OCI-LY7 (cell line): Measurements from ENCODE around the gene CFAP210. TPM values are rescaled to one million over a fixed set of nuclear protein-coding genes. Genes with fewer than 3 reads are reported as not detected.

ENCODE experiments used
- BruUV-seq: library from RNA; stranded (reverse); fragments of 400-500 nt; replicated peaks from 2 replicates; lab custom pipeline; 2021; lab: Mats Ljungman, UMichigan
- CTCF ChIA-PET: fragments of 300-600 bp; sonication (Branson Sonifier 250); formaldehyde crosslinking; loops from one replicate; lab custom pipeline; 2022; ENCODE audit warnings: antibody characterized with exemption; ENCODE audit not compliant: unreplicated experiment; lab: Charles Lee
- POLR2A ChIA-PET: fragments of 300-600 bp; sonication (Branson Sonifier 250); formaldehyde crosslinking; loops from one replicate; lab custom pipeline; 2022; ENCODE audit warnings: antibody characterized with exemption; lab: Charles Lee
- DNase-seq: peaks from one replicate; pipeline ENCODE4 v3.0.0-alpha.2; 2015; ENCODE audit warnings: low spot score
- H2AFZ ChIP-seq: fragments of 200-600 bp; sonication (generic), shearing (Covaris generic); 2 replicates; pipeline ENCODE4 v1.6.1; 2014; ENCODE audit warnings: mild to moderate bottlenecking, antibody characterized with exemption, low read length, moderate library complexity
- H3K27ac ChIP-seq: fragments of 200-600 bp; sonication (generic); 2 replicates; pipeline ENCODE4 v1.5.1; 2014; ENCODE audit warnings: mixed run types, low read depth, mild to moderate bottlenecking, moderate library complexity, low read length, inconsistent platforms; ENCODE audit not compliant: poor library complexity, severe bottlenecking
- H3K36me3 ChIP-seq: fragments of 200-600 bp; sonication (generic); 2 replicates; pipeline ENCODE4 v1.6.1; 2014; ENCODE audit warnings: mild to moderate bottlenecking, antibody characterized with exemption, low read length, moderate library complexity, mixed read lengths; ENCODE audit not compliant: insufficient read depth
- H3K4me1 ChIP-seq: fragments of 200-600 bp; sonication (generic); 2 replicates; pipeline ENCODE4 v1.5.1; 2014; ENCODE audit warnings: mild to moderate bottlenecking, low read length; ENCODE audit not compliant: insufficient read depth, poor library complexity, severe bottlenecking
- H3K4me2 ChIP-seq: fragments of 200-600 bp; sonication (generic); 2 replicates; pipeline ENCODE4 v1.6.1; 2014; ENCODE audit warnings: mild to moderate bottlenecking, low read length
- H3K4me3 ChIP-seq: fragments of 200-600 bp; sonication (generic); 2 replicates; pipeline ENCODE4 v1.5.1; 2014; ENCODE audit warnings: mild to moderate bottlenecking, low read depth, low read length; ENCODE audit not compliant: poor library complexity, severe bottlenecking
- H3K79me2 ChIP-seq: fragments of 200-600 bp; sonication (generic); 2 replicates; pipeline ENCODE4 v1.6.1; 2016; ENCODE audit warnings: low read depth, mild to moderate bottlenecking, low read length, moderate library complexity, mixed read lengths; ENCODE audit not compliant: insufficient read depth
- H3K9me2 ChIP-seq: fragments of 200-600 bp; sonication (generic); 2 replicates; pipeline ENCODE4 v1.6.1; 2016; ENCODE audit warnings: mild to moderate bottlenecking, low read length, mixed read lengths; ENCODE audit not compliant: insufficient read depth
- H3K9me3 ChIP-seq: fragments of 200-600 bp; sonication (generic); 2 replicates; pipeline ENCODE4 v1.6.1; 2014; ENCODE audit warnings: mild to moderate bottlenecking, mixed run types, low read length, mixed read lengths
- H4K20me1 ChIP-seq: fragments of 200-600 bp; sonication (generic); 2 replicates; pipeline ENCODE4 v1.6.1; 2014; ENCODE audit warnings: mild to moderate bottlenecking, antibody characterized with exemption, low read length, moderate library complexity, mixed read lengths; ENCODE audit not compliant: insufficient read depth
- CTCF ChIP-seq: fragments of 200-600 bp; sonication (generic); conservative IDR thresholded peaks from 2 replicates; pipeline ENCODE4 v1.5.1; 2014; ENCODE audit warnings: mild to moderate bottlenecking, antibody characterized with exemption, low read length, moderate library complexity, mixed read lengths
- EZH2phosphoT487 ChIP-seq: fragments of 200-600 bp; sonication (generic); IDR thresholded peaks from 2 replicates; pipeline ENCODE4 v1.6.1; 2018; ENCODE audit warnings: low read depth, borderline replicate concordance, mild to moderate bottlenecking, mixed run types, antibody characterized with exemption, low read length, moderate library complexity, mixed read lengths
- intact Hi-C: fragments of 100-400 bp; cut with micrococcal nuclease; formaldehyde crosslinking; loops from one replicate; pipeline ENCODE4 v1.10.0; 2022; ENCODE audit not compliant: unreplicated experiment
- total RNA-seq, 2 experiments: library from RNA; depleted of rRNA in 1 of 2; stranded (reverse); fragments of >200 nt in 1 of 2; shearing (Covaris generic) in 1 of 2; gene quantifications; 2 replicates each; pipeline ENCODE4 v1.2.3, GENCODE V29; 2014 to 2022

The CFAP210 gene
- total RNA-seq, 2 experiments from 2014 or later = not detected

- DNase-seq = no peak
- BruUV-seq = no TSS peak
- Histone ChIP-seq H3K9me2 (no peaks in the 10 kb centered on the region), H4K20me1 (no peaks in the 10 kb centered on the region), H3K4me3 (no peak overlapping the region), H3K36me3 (no peaks in the 10 kb centered on the region), H3K9me3 (no peaks in the 10 kb centered on the region), H3K4me2 (no peak overlapping the region; the same call in 1 of the 2 replicates), H3K27ac (no peak overlapping the region), H3K79me2 (no peaks in the 10 kb centered on the region), H2AFZ (no peak overlapping the region), H3K4me1 (no peaks in the 10 kb centered on the region)
- CTCF ChIA-PET = no interaction called here
- intact Hi-C loops = no loop called here
- TF ChIP-seq EZH2phosphoT487 = no peak
- no peak for TF ChIP-seq CTCF
- POLR2A ChIA-PET = no interaction called here
Measured at GRCh38 chr2:169732583-169733358, 38.6 kb upstream of the CFAP210 start.

- intact Hi-C loops = no loop called here
Measured at GRCh38 chr2:169732075-169732474, 37.9 kb upstream of the CFAP210 start.

More at GRCh38 chr2:169732075-169732474, 37.9 kb upstream of the CFAP210 start:
- DNase-seq = no peak
- no peak for TF ChIP-seq CTCF
- no peak for TF ChIP-seq EZH2phosphoT487
- BruUV-seq = no TSS peak
- Histone ChIP-seq H3K9me3 (no peaks in the 10 kb centered on the region), H3K79me2 (no peaks in the 10 kb centered on the region), H3K9me2 (no peaks in the 10 kb centered on the region), H2AFZ (no peak overlapping the region), H4K20me1 (no peaks in the 10 kb centered on the region), H3K4me3 (no peak overlapping the region), H3K27ac (no peak overlapping the region), H3K36me3 (no peaks in the 10 kb centered on the region), H3K4me1 (no peaks in the 10 kb centered on the region), H3K4me2 (no peak overlapping the region)
- POLR2A ChIA-PET = no interaction called here
- CTCF ChIA-PET = no interaction called here
